Activated T-cell treated with anti-CD3 and anti-CD28 coated beads, Interleukin-2, amount 50 U/mL, for 48 hours (primary cell): ENCODE measurements around the gene PRX.
A peak's percentile ranks its signal among the peaks of the same experiment; 100 is the strongest.
"Not testable (repeated sequence)": the region's sequence is repeated elsewhere in the genome, so short reads cannot be mapped to it uniquely, and the experiment has no call there.

Source experiments
- DNase-seq, 2 experiments: peaks; one replicate each; pipeline ENCODE4 v3.0.0-alpha.2; 2020

The PRX gene

DNA sequence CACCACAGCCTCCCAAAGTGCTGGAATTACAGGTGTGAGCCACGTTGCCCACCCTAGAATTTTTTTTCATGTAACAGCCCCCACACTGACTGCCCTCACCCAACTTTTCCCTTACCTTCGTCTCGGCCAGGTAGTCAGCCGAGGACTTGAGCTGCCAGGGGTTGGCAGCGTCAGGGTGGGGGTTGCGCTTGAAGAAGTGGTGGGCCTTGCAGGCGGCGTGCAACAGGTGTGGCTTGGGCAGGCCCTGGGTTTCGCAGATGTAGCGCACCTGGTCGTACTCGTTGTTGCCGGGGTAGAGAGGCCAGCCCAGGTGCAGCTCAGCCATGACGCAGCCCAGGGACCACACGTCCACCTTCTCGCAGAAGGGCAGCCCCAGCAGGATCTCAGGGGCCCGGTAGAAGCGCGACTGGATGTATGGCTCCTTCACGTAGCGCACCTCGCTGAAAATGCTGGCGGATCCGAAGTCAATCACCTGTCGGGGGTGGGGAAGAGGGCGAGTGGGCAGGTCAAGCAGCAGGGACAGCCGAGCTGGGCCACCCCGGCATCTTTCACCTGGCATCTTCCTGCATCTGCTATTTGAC is 29.4 kb downstream of the PRX start:
- no peak for DNase-seq

DNA sequence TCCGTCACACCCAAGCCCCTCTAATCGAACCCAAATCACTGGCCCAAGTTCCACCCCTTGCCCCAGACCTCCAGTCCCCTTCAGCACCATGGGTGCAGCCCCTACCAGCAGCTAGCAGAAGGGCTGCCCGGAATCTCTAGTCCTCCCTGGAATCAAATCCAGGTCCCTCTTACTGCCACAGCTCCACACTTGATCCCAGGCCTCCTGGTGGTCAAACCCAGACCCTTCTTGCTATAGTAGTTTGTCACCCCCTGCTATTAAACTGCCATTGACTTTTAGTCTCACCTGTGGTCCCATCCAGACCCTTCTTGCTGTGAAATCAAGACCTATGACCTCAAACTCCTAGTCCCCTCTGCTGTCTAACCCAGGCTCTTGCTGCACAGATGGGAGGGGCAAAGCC is 31.9 kb downstream of the PRX start:
- DNase-seq: no peak

DNA sequence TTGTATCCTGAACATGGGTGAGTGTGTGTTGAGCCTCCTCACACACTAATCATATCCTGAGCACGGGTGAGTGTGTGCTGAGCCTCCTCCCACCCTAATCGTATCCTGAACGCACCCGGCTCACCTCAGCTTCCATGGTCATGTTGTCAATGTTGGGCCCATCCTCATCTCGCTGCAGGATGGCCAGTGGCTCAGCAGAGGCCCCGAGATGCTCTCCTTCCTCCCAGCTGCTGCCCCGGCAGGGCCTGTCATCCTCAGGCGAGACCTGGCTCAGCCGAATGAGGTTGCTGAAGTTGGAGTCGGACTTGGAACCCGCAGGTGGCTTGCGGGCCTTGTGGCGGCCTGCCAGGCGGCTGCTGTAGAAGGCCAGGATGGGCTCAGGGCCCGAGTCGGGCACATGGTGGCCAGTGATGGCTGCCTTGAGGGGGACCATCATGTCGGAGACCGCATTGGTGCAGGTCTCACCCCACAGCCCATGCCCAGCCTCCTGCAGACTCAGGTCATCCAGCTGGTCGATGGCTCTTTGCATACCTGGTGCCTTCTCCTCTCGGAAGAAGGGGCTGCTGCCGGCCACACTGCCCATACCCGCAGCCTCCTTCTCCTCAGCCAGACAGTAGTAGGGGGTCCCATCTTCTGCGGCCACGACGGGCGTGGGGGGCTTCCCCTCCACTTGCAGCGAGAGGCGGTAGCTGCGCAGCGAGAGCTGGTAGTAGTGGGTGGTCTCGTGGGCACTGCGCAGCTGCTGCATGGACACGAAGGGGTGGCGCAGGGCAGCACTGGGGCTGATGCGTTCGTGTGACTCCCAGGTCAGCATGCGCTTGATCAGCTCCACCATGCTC is 32.8 kb downstream of the PRX start:
- DNase-seq: no peak

DNA sequence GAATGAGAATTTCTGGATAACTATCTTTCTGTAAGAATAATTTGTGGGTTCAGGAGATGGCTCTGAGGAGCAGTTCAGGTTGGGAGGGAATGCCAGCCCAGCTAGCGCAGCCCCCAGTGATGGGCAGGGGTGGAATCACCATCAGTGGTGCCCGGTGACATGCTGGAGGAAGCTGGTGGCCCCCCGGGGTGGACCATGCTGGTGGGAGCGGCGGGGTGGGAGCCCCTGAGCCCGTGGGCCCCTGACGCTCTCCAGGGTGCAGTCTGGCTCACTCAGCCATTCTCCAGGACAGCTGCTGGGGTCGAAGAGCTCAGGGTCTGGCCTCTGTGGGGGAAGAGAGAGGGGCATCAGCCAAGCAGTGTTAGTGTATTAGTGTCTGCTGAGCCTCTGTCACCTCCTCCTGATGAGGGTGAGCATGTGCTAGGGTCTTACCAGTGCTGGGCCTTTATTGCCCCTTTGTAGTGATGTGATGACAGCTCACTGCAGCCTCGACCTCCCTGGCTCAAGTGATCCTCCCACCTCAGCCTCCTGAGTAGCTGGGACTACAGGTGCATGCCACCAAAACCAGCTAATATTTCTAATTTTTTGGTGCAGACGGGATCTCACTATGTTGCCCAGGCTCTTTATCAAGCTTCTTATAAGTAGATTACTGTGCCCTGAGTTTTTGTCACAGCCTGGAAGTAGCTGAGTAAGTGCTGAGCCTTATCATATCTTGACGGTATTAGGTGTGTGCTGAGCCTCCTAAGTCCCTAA is 33.6 kb downstream of the PRX start:
- no peak for DNase-seq

DNA sequence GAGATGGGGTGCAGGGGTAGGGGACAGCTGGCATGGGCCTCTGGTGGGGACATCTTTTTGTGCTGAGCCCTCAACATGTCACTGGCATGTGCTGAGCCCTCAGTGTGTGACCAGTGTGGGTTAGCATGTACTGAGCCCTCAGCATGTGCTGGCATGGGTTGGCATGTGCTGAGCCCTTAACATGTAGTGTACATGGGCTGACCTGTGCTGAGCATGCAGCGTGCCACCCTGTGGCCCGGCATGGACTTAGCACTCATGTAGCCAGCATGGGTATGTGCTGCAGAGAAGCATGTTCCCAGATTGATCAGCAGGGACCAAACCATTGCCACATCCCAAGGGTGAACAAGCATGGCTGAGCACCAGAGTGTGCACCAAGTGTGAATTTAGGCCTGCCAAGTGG is 34.7 kb downstream of the PRX start:
- no peak for DNase-seq

DNA sequence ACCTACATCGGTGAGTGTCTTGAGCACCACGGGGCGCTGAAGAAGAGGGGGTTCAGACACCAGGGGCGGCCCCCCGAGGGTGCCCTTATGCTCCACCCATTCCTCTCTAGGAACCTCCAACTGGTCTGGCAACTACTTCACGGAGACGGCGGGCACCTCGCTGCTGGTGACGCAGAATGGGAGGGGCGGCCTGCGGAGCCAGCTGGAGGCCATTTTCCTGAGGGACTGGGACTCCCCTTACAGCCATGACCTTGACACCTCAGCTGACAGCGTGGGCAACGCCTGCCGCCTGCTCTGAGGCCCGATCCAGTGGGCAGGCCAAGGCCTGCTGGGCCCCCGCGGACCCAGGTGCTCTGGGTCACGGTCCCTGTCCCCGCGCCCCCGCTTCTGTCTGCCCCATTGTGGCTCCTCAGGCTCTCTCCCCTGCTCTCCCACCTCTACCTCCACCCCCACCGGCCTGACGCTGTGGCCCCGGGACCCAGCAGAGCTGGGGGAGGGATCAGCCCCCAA is 35.2 kb downstream of the PRX start:
- DNase-seq: no peak

DNA sequence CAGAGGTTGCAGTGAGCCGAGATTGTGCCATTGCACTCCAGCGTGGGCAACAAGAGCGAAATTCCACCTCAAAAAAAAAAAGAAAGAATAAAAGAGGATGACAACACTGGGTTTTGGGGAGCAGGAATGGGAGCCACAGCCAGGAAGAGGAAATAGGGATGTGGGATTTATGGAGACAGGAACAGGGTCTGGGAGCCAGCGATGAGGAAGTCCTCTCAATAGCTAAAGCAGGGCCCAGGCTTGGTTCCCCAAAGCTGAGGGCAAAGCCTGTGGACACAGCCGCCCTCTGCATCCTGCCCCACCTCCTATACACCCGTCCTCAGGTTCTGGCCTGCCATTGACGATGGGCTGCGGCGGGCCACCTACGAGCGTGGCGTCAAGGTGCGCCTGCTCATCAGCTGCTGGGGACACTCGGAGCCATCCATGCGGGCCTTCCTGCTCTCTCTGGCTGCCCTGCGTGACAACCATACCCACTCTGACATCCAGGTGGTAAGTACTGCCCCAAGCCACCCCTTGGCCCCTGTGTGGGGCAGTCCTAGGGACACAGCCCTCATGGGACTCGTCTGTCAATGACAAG is 36.8 kb downstream of the PRX start:
- no peak for DNase-seq

DNA sequence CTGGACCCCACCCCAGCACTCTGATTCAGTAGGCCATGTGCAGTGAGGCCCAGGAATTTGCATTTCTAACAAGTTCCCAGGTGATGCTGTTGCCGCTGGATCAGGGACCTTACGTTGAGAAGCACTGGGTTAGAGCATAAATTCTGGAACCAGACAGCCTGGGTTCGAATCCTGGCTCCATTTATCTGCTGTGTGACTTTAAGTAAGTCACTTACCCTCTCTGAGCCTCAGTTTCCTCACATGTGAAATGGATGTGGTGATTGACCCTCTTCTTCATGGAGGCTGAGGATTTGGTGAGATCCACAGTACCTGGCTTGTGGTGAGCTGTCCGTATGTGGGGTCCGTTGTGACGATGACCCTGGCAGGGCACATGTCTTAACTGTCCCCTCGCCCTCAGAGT is 39.1 kb downstream of the PRX start:
- no peak for DNase-seq

DNA sequence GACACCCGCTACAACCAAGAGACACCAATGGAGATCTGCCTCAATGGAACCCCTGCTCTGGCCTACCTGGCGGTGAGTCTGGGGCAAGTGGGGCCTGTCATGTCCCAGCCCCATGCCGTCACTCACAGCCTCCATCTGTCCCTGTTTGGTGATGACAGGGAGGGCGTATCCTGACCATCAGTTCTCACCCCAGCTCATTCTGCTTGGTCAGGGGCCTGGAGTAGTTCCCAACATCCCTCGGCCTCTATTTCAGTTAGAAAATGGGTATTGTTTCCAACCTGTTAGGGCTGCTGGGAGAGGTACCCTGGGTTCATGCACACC is 41.4 kb downstream of the PRX start:
- DNase-seq: no peak

DNA sequence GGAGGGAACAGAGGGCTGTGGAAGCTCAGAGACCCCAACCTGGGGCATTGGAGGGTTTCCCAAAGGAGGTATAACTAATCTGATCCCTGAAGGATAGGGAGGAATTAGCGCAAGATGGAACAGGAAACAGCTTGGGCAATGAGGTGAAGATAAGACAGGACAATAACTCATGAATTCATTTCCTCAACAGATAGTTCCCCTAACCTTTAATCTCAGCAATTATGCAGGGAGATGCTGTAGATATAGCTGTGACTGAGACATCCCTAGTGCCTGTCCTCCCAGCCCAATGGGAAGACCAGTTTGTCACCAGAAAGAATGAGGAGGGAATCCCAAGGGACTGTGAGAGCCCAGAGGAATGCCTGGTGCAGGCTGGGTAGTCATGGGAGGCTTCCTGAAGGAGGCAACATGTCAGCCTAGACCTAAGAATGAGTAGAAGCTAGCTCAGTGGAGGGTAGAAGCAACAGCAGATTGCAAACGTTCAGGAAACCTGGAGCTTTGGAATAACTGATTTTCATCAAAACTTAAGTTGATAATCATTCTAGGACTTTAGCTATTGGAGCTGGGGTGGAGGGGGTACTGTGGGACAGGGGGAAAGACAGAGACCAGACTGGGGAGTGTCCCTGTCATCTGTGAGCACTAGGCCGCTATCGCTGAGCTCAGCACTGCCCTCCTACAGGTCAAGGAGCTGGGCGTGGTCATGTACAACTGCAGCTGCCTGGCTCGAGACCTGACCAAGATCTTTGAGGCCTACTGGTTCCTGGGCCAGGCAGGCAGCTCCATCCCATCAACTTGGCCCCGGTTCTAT is 42.0 kb downstream of the PRX start:
- DNase-seq: no peak

DNA sequence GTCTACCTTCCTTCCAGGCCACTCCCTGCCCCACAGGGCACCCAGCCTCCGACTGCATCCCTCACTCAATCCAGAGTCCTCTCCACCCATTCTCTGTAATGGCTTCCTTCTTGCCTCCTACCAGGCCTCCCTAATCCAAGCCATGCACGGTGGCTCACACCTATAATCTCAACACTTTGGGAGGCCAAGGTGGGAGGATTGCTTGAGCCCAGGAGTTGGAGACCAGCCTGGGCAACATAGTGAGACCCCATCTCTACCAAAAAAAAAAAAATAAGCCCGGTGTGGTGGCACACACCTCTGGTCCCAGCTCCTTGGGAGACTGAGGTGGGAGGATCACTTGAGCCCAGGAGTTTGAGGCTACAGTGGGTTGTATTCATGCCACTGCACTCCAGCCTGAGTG is 42.9 kb downstream of the PRX start:
- DNase-seq: not testable (repeated sequence)

DNA sequence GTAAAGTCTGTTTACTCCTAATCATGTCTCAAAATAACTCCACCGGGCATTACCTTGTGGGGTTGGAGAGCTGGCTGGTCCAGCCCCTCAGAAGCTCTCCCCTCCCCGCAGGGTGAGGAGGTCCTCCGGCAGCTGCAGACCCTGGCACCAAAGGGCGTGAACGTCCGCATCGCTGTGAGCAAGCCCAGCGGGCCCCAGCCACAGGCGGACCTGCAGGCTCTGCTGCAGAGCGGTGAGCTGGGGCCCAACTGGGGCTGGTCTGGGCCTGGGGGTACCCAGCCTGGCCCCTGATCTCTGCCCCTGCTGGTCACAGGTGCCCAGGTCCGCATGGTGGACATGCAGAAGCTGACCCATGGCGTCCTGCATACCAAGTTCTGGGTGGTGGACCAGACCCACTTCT is 43.4 kb downstream of the PRX start:
- no peak for DNase-seq

DNA sequence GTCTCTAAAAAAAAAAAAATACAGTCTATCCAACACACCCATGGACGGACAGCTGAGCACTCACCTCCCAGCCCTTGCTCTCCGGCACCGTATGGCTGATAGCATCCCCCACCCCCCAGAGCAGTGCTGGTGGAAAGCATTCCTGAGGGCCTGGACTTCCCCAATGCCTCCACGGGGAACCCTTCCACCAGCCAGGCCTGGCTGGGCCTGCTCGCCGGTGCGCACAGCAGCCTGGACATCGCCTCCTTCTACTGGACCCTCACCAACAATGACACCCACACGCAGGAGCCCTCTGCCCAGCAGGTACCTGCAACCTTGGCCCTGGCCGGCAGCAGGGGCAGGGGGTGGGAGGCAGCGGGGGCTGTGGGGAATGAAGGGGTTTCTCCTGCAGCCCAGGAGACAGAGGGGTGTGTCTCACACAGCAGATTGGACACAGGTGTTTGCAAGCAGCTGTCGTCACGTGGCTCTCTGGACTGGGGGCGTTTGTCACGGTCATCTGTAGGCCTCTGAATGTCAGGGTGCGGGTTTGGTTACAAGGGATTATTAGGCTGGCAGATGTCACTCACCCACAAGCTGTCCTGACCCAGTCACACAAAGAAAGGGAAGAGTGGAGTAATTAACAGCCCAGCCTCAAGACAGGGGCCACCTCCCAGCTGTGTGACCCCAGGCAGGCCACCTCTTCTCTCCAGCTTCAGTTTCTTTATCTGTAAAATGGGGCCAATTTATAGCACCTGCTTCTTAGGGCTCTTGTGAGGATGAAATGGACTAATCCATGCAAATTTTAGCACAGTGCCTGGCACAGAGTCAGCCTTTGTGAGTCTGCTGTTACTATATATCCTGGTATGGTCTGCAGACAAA is 45.4 kb downstream of the PRX start:
- DNase-seq: no peak

DNA sequence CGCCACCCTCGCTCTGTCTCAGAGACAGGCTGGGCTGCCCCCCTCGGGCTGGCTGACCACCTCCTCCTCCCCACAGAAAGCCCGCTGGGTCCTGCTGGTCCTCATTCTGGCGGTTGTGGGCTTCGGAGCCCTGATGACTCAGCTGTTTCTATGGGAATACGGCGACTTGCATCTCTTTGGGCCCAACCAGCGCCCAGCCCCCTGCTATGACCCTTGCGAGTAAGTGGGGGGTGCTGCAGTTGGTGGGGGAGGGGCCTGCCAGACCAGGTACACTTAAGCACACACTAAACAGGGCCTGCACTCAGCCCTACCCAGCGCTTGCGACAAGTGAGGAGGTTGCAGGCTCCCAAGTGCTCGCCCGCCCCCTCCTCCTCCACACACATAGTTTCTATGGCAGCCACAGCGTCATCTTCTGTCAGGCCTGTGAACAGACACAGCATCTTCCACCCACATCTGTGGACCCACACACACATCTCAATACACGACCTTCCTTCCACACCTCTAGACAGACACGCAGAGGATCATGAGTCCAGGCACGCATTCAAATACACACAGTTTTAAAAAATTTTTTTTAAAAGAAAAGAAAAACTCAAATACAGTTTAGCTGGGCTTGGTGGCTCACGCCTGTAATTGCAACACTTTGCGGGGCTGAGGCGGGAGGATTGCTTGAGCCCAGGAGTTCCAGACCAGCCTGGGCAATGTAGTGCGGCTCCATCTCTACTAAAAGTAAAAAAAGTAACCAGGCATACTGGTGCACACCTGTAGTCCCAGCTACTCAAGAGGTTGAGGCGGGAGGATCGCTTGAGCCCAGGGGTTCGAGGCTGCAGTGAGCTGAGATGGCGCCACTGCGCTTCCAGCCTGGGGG is 46.2 kb downstream of the PRX start:
- DNase-seq: no peak

DNA sequence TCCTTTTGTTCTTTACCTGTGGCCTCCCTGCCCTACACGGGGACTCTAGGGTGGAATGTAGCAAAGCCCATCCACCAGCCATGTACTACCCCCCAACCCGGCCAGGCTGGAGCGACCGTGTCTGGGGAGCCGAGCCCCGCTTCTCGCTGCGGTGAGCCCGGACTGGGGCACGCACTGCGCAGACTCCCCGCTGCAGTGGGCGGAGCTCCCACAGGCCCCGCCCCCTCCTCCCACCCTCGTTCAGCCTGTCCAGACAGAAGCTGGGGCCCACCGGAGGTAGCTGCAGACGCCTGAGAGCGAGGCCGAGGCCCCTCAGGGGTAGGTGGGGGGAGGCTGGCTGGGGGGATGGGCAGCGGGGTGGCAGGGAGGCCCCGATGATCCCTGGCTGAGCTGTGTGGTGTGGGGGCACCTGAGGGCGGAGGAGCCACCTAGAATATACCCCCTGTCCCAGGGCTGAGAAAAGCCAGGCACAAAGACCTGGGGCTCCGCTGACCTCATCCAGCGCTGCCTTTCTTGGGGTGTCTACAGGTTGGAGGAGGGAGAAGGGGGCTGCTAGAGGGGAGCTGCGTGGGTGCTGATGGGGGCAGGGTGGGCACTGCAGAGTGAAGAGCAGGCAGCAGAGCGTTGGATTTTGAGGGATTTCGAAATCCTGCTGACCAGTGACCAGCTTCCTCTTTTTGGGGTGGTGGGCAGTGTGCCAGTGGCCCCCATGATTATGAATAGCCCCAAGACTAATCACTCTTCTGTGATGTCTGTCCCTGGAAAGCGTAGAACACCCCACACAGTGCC is 47.4 kb downstream of the PRX start:
- peak; percentile 82 to 84 for DNase-seq

DNA sequence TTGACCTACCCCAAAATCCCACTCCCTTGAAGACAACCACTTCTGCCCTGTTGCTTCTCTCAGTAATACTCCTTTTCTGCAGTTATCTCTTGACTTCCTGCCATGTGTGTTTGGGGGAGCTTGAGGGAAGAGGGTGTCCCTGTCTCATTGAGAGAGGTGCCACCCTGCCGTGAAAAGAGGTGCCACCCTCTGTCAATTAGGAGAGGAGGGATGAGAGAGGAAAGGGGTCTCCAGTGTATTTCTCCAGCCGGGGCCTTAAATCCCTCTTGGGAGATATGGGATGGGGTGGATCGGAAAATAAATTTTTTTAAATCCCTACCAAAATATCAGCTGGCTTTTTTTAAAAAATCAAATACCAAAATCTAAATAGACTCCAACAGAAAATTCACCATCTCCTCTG is 48.2 kb downstream of the PRX start:
- DNase-seq: no peak

DNA sequence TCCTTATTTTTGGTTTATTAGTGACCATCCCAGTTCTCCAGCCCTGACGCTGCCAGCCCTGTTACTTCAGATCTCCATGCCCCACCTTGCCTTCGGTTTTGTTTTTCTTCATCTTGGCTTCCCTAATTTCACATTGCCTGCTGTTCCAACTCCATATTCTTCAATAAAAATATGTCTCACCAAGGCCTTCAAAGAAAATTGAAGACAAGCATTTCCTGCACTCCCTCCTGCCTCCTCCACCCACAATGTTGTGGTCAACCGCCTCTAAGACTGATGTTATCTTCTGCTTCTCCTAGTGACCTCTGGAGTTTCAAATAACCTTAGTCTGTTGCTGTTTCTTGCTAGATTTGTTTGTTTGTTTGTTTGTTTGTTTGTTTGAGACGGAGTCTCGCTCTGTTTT is 50.1 kb downstream of the PRX start:
- DNase-seq: no peak

DNA sequence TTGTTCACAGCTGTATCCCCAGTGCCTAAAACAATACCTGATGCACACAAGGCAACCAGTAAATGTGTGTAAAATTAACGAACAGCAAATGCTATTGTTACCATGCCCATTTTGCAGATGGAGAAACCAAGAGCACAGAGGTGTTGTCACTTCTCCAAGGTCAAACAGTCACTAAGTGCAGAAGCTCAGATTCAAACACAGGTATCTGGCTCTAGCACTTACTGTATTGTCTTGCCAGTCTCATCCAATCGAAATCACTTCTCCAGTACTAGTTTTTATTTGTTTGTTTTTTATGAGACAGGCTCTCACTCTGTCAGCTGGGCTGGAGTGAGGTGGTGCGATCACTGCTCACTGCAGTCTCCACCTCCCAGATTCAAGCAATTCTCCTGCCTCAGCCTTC is 51.0 kb downstream of the PRX start:
- DNase-seq: no peak

DNA sequence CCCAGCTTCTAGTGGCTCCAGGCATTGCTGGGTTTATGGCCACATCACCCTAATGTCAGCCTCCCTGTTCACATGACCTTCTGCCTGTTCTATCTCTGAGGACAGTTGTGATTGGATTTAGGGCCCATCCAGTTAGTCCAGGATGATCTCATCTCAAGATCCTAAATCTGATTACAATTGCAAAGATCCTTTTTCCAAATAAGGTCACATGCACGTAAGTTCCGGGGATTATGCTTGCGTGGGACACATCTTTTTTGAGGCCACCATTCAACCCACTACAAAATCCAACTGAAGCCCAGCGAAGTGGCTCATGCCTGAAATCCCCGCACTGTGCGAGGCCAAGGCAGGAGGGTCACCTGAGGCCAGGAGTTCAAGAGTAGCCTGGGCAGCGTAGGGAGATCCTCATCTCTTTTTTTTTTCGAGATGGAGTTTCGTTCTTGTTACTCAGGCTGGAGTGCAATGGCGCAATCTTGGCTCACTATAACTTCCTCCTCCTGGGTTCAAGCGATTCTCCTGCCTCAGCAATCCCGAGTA is 52.4 kb downstream of the PRX start:
- DNase-seq: no peak
